Transverse colon (tissue), 4 donors: ENCODE measurements around the gene RET.

Experiments used
- EP300 ChIP-seq: sonication (generic); formaldehyde crosslinking; IDR thresholded peaks from one replicate; pipeline ENCODE4 v1.6.1; 2017; ENCODE audit warnings: antibody characterized with exemption, low read depth
- POLR2A ChIP-seq: fragments of 450-650 bp; IDR thresholded peaks from one replicate; pipeline ENCODE4 v1.6.1; 2016; ENCODE audit warnings: antibody characterized with exemption, mild to moderate bottlenecking, moderate library complexity
- POLR2AphosphoS5 ChIP-seq, 3 donors: sonication (generic); formaldehyde crosslinking; IDR thresholded peaks; one replicate each; pipeline ENCODE4 v1.6.1; 2016; ENCODE audit warnings: antibody characterized with exemption in 3 of 3
- TF ChIP-seq, protein P1 (sequence below), 5 experiments: fragments of 200-600 bp in 3 of 5; fragments of 450-650 bp in 2 of 5; sonication (generic) in 3 of 5; IDR thresholded peaks; 1 replicate in 2 of 5; 2 replicates in 3 of 5; pipeline ENCODE4 v1.5.1; 2016 to 2017; ENCODE audit warnings: antibody characterized with exemption in 5 of 5, inconsistent platforms in 3 of 5, mild to moderate bottlenecking in 2 of 5, moderate library complexity in 1 of 5

DNA sequence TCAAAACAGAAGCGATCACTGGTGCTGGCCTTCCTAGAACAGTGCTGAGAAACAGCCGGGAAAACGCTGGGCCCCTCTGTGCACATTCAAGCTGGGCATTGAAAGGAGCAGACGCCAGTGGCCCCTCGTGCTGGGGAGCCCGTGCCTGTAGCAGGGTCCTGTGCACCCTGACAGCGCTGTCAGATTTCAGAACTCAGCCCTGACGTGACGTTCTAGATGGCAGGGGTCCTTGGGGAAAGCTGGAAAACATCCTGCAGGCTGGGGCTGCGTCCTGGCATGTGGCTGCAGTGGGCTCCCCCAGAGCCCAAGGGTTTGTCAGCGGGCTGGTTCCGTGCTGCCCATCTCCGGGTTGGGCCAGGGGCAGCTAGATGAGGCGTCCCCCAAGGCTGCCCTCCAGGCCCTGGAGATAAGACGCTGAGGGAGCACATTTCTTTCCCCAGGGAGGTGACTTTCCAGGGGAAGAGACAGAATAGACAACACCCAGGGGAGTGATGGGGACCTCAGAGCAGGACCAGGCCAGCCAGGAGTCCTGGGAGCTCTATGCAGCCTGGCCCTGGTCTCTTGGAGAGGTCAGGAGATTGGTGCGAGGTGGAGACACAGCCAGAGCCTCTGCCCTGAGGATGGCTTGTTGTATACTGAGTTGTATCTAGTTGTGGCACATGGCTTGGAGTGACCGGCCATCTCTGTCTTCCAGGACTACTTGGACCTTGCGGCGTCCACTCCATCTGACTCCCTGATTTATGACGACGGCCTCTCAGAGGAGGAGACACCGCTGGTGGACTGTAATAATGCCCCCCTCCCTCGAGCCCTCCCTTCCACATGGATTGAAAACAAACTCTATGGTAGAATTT is 49.2 kb downstream of the RET start:
- TF ChIP-seq, protein P1, sequence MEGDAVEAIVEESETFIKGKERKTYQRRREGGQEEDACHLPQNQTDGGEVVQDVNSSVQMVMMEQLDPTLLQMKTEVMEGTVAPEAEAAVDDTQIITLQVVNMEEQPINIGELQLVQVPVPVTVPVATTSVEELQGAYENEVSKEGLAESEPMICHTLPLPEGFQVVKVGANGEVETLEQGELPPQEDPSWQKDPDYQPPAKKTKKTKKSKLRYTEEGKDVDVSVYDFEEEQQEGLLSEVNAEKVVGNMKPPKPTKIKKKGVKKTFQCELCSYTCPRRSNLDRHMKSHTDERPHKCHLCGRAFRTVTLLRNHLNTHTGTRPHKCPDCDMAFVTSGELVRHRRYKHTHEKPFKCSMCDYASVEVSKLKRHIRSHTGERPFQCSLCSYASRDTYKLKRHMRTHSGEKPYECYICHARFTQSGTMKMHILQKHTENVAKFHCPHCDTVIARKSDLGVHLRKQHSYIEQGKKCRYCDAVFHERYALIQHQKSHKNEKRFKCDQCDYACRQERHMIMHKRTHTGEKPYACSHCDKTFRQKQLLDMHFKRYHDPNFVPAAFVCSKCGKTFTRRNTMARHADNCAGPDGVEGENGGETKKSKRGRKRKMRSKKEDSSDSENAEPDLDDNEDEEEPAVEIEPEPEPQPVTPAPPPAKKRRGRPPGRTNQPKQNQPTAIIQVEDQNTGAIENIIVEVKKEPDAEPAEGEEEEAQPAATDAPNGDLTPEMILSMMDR (IDR thresholded peaks at IDR 0.05): no peak
- TF ChIP-seq EP300 (no peak), POLR2A (no peak), POLR2AphosphoS5 (IDR thresholded peaks at IDR 0.05) (no peak)
